Heart right ventricle (tissue), 16 donors: ENCODE results near the gene OR9Q1. TPM values are rescaled to one million over a fixed set of nuclear protein-coding genes. Genes with fewer than 3 reads are reported as not detected.
A peak's percentile ranks its signal among the peaks of the same experiment; 100 is the strongest.

Source experiments
- ATAC-seq, 8 donors: fragments of 200-7000 bp; cut with Tn5 transposase; one replicate each; pipeline ENCODE4 v1.9.1; 2020; ENCODE audit warnings: mild to moderate bottlenecking in 8 of 8, moderate library complexity in 8 of 8, moderate number of reproducible peaks in 1 of 8
- DNase-seq, 2 donors: peaks; one replicate each; pipeline ENCODE4 v3.0.0-alpha.2; 2020
- H3K27ac ChIP-seq, 10 donors: fragments of 200-600 bp; sonication (generic) in 2 of 10; one replicate each; pipeline versions ENCODE4 v1.5.0 to v1.8.0; 2020 to 2022; ENCODE audit warnings: mild to moderate bottlenecking in 3 of 10
- H3K27me3 ChIP-seq, 7 donors: fragments of 200-600 bp; one replicate each; pipeline ENCODE4 v1.8.0; 2021 to 2022; ENCODE audit warnings: mild to moderate bottlenecking in 2 of 7
- H3K36me3 ChIP-seq, 9 donors: fragments of 200-600 bp; sonication (generic) in 1 of 9; one replicate each; pipeline versions ENCODE4 v1.5.0 to v1.8.0; 2020 to 2022; ENCODE audit warnings: mild to moderate bottlenecking in 2 of 9
- H3K4me1 ChIP-seq, 9 donors: fragments of 200-600 bp; sonication (generic) in 1 of 9; one replicate each; pipeline versions ENCODE4 v1.5.0 to v1.8.0; 2020 to 2022; ENCODE audit warnings: mild to moderate bottlenecking in 4 of 9
- H3K4me3 ChIP-seq, 10 donors: fragments of 200-600 bp; sonication (generic) in 2 of 10; one replicate each; pipeline versions ENCODE4 v1.5.0 to v1.8.0; 2020 to 2022; ENCODE audit warnings: mild to moderate bottlenecking in 7 of 10, moderate library complexity in 2 of 10
- H3K9me3 ChIP-seq, 11 donors: fragments of 200-600 bp in 10 of 11; sonication (generic) in 2 of 11; one replicate each; pipeline versions ENCODE4 v1.5.0 to v1.8.0; 2013 to 2022; ENCODE audit warnings: mild to moderate bottlenecking in 2 of 11, control low read depth in 1 of 11, moderate library complexity in 1 of 11
- WGBS, 2 donors: extraction: QIAGEN DNeasy Blood & Tissue Kit; methylation state at CpG; one replicate each; pipeline ENCODE4 v1.1.7; 2013; ENCODE audit warnings: inconsistent platforms in 1 of 2; 5-methylcytosine and 5-hydroxymethylcytosine counted together
- intact Hi-C, 10 donors: fragments of 100-400 bp; cut with DNase I; formaldehyde crosslinking; loops; one replicate each; pipeline versions ENCODE4 v1.11.1 to v1.14.2; 2022
- polyA plus RNA-seq, 2 donors: library from polyadenylated mRNA; stranded (reverse); fragments of 200-250 nt; gene quantifications; one replicate each; pipeline ENCODE4 v1.2.3, GENCODE V29; 2013
- total RNA-seq, 10 donors: library from RNA; stranded (reverse); fragmentation: NEBNext Ultra II Directional in 3 of 10; extraction: Animal tissue kit (Norgen Biotek cat#: 25700) in 3 of 10; gene quantifications; one replicate each; pipeline versions ENCODE4 v1.2.1 to v1.2.4, GENCODE V29; 2021 to 2023
- TF ChIP-seq, protein P1 (sequence below), 9 donors: fragments of 200-600 bp; sonication (generic) in 2 of 9; IDR thresholded peaks; one replicate each; pipeline versions ENCODE4 v1.5.0 to v1.8.0; 2021 to 2022; ENCODE audit warnings: antibody characterized with exemption in 9 of 9, mild to moderate bottlenecking in 5 of 9, moderate library complexity in 1 of 9
- donor health status: Arrhythmogenic right ventricular cardiomyopathy.
- donor health status: ischemic (EF 13 %, LVEDD 7.1; RV severe dilation, severe dysfunction).
- donor health status: healthy with polysubstance abuse.
- donor health status: DM: no; HTN: yes; CAD: no.
- donor health status: DM: no; HTN: no; CAD: no.
- donor health status: ischemic (EF 25% LVEDD 6.9; RV normal size, moderate dysfunction).
- donor health status: ischemic (EF 25% LVEDD 5.7; RV mildly dilated, moderate dysfunction).
- donor health status: healthy.
- donor health status: DM: yes; HTN: yes; CAD: no.
- donor health status: Ischemic cardiomyopathy.
- donor health status: ischemic (EF 35%, LVEDD 5.7; RV mildly dilated, moderate dysfunction).
- donor health status: nonischemic (EF 11% LVEDD 7.7; RV severe dilation, severe dysfunction).
- donor health status: DM: yes; HTN: yes; CAD: no.
- donor health status: PGD.
- donor health status: ischemic (EF 29% LVEDD 5.4; RV normal size, mild dysfunction).
- donor health status: nonischemic (EF 23%, LVEDD 6.1; RV moderate dilation, normal function).

OR9Q1 gene
- total and polyA plus RNA-seq, 12 donors = not detected

- 46% methylated on average over 2 of the region's 2 CpGs for WGBS, 2 donors
- no peak overlapping the region for H3K4me3 ChIP-seq
- intact Hi-C loops = loop anchor here in 1 of 10 donors (2.0 to 5.0 kb wide), 2 partner anchors 66 to 284 kb away; no protein-coding TSS in a partner anchor
- TF ChIP-seq, protein P1, sequence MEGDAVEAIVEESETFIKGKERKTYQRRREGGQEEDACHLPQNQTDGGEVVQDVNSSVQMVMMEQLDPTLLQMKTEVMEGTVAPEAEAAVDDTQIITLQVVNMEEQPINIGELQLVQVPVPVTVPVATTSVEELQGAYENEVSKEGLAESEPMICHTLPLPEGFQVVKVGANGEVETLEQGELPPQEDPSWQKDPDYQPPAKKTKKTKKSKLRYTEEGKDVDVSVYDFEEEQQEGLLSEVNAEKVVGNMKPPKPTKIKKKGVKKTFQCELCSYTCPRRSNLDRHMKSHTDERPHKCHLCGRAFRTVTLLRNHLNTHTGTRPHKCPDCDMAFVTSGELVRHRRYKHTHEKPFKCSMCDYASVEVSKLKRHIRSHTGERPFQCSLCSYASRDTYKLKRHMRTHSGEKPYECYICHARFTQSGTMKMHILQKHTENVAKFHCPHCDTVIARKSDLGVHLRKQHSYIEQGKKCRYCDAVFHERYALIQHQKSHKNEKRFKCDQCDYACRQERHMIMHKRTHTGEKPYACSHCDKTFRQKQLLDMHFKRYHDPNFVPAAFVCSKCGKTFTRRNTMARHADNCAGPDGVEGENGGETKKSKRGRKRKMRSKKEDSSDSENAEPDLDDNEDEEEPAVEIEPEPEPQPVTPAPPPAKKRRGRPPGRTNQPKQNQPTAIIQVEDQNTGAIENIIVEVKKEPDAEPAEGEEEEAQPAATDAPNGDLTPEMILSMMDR (IDR thresholded peaks at IDR 0.05) = no peak
- peak overlapping the region; percentile 40 to 89 (median 71) for H3K27ac ChIP-seq
- H3K4me1 ChIP-seq = peaks cover 0 to 36% (median 0%) of the 10 kb centered on the region in 9 donors
- no peaks in the 10 kb centered on the region for H3K27me3 ChIP-seq
- peaks cover 0 to 9% (median 0%) of the 10 kb centered on the region in 11 donors for H3K9me3 ChIP-seq
- ATAC-seq (peak in 5 of 8 donors; percentile 27 to 52 (median 48)), DNase-seq (no peak)
- no peaks in the 10 kb centered on the region for H3K36me3 ChIP-seq
These were observed 20.6 kb upstream of the OR9Q1 start for GRCh38 chr11:58003036-58003435.

- DNase-seq = no peak
- Histone ChIP-seq H3K27me3 (no peaks in the 10 kb centered on the region), H3K36me3 (no peaks in the 10 kb centered on the region), H3K9me3 (peaks cover 0 to 9% (median 0%) of the 10 kb centered on the region in 11 donors), H3K4me3 (no peak overlapping the region), H3K27ac (peak overlapping the region; percentile 40 to 89 (median 71)), H3K4me1 (peaks cover 0 to 36% (median 0%) of the 10 kb centered on the region in 9 donors)
- TF ChIP-seq, protein P1 (IDR thresholded peaks at IDR 0.05) = no peak
- intact Hi-C loops = loop anchor here in 1 of 10 donors (2.0 to 5.0 kb wide), 2 partner anchors 67 to 284 kb away; no protein-coding TSS in a partner anchor
- peak in 1 of 8 donors; percentile 38 for ATAC-seq
These were observed 20.1 kb upstream of the OR9Q1 start for GRCh38 chr11:58003591-58003990.

GRCh38 chr11:58004664-58005063, 19.0 kb upstream of the OR9Q1 start:
- no peaks in the 10 kb centered on the region for H3K36me3 ChIP-seq
- peaks cover 0 to 36% (median 0%) of the 10 kb centered on the region in 9 donors for H3K4me1 ChIP-seq
- peak in 1 of 2 donors; percentile 39 for DNase-seq
- peak overlapping the region in 9 of 10 donors; percentile 7 to 89 (median 69) for H3K27ac ChIP-seq
- peak; percentile 81 to 94 (median 90) for ATAC-seq
- TF ChIP-seq, protein P1 (IDR thresholded peaks at IDR 0.05) = no peak
- H3K9me3 ChIP-seq = peaks cover 0 to 9% (median 0%) of the 10 kb centered on the region in 11 donors
- WGBS, 2 donors = 50 to 58% methylated on average over 6 of the region's 6 CpGs
- no peaks in the 10 kb centered on the region for H3K27me3 ChIP-seq
- H3K4me3 ChIP-seq = no peak overlapping the region
- intact Hi-C loops = loop anchor here in 1 of 10 donors (1.0 to 5.0 kb wide), 2 partner anchors 20 to 283 kb away; no protein-coding TSS in a partner anchor

DNA sequence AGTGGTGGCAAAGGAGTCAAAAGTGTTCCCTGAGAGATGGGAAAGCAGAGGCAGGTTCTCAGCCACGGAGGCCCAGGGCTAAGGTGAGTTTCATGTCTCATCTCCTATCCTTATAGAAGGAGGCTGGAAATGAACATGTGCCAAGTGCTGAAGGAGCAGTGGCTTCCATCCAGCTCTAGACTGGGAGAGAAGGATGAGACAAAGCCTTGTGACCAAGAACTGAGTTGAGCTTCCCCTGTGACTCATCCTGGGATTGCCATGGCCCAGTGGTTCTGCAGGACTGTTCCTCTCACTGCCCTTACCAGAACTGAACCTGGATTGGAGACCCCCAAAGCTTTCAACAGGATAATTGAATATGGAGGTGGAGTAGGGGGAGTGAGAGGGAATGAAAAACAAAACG, 16.7 kb upstream of the OR9Q1 start:
- H3K4me3 ChIP-seq = no peak overlapping the region
- H3K27me3 ChIP-seq = no peaks in the 10 kb centered on the region
- 61 to 74% methylated on average over 2 of the region's 2 CpGs for WGBS, 2 donors
- intact Hi-C loops = no loop called here
- no peak overlapping the region for H3K27ac ChIP-seq
- no peak for ATAC-seq
- no peaks in the 10 kb centered on the region for H3K9me3 ChIP-seq
- no peaks in the 10 kb centered on the region for H3K36me3 ChIP-seq
- peaks cover 0 to 34% (median 0%) of the 10 kb centered on the region in 9 donors for H3K4me1 ChIP-seq
- TF ChIP-seq, protein P1 (IDR thresholded peaks at IDR 0.05) = no peak
- no peak for DNase-seq
